GM20431 (cell line): ENCODE measurements around the gene RAB36.

Experiments
- in situ Hi-C: fragments of 300-500 bp; cut with MseI, MboI; formaldehyde crosslinking; loops from one replicate; pipeline ENCODE4 v1.15.0; 2020; ENCODE audit warnings: low sequenced_read_pairs; ENCODE audit not compliant: unreplicated experiment

The RAB36 gene

GRCh38 chr22:23119494-23120414, 25.5 kb upstream of the RAB36 start:
- in situ Hi-C loops = loop anchor here (10.0 kb wide), 1 partner anchor 155 kb away; no protein-coding TSS in a partner anchor

- in situ Hi-C loops = loop anchor here (10.0 kb wide), 1 partner anchor 156 kb away; no protein-coding TSS in a partner anchor
Measured at GRCh38 chr22:23120415-23120899, 24.8 kb upstream of the RAB36 start.

GRCh38 chr22:23121000-23121421, 24.3 kb upstream of the RAB36 start:
- in situ Hi-C loops = loop anchor here (10.0 kb wide), 1 partner anchor 156 kb away; no protein-coding TSS in a partner anchor

GRCh38 chr22:23121424-23121823, 23.9 kb upstream of the RAB36 start:
- in situ Hi-C loops = loop anchor here (10.0 kb wide), 1 partner anchor 157 kb away; no protein-coding TSS in a partner anchor

GRCh38 chr22:23122216-23122957, 22.9 kb upstream of the RAB36 start:
- in situ Hi-C loops = loop anchor here (10.0 kb wide), 1 partner anchor 158 kb away; no protein-coding TSS in a partner anchor

GRCh38 chr22:23122992-23123803, 22.1 kb upstream of the RAB36 start:
- in situ Hi-C loops = loop anchor here (10.0 kb wide), 1 partner anchor 158 kb away; no protein-coding TSS in a partner anchor

GRCh38 chr22:23123804-23124254, 21.4 kb upstream of the RAB36 start:
- in situ Hi-C loops = loop anchor here (10.0 kb wide), 1 partner anchor 159 kb away; no protein-coding TSS in a partner anchor

GRCh38 chr22:23124611-23125511, 20.4 kb upstream of the RAB36 start:
- in situ Hi-C loops = loop anchor here (10.0 to 25.0 kb wide), 2 partner anchors 160 to 338 kb away; no protein-coding TSS in a partner anchor

- in situ Hi-C loops = loop anchor here (10.0 to 25.0 kb wide), 2 partner anchors 161 to 338 kb away; no protein-coding TSS in a partner anchor
Measured at GRCh38 chr22:23125512-23126103, 19.7 kb upstream of the RAB36 start.

- in situ Hi-C loops = loop anchor here (10.0 to 25.0 kb wide), 2 partner anchors 162 to 339 kb away; no protein-coding TSS in a partner anchor
Measured at GRCh38 chr22:23126165-23127054, 18.9 kb upstream of the RAB36 start.

GRCh38 chr22:23127055-23127756, 18.1 kb upstream of the RAB36 start:
- in situ Hi-C loops = loop anchor here (10.0 to 25.0 kb wide), 2 partner anchors 162 to 340 kb away; no protein-coding TSS in a partner anchor

- in situ Hi-C loops = loop anchor here (10.0 to 25.0 kb wide), 2 partner anchors 163 to 340 kb away; no protein-coding TSS in a partner anchor
Measured at GRCh38 chr22:23127788-23128187, 17.5 kb upstream of the RAB36 start.

- in situ Hi-C loops = loop anchor here (10.0 to 25.0 kb wide), 2 partner anchors 164 to 341 kb away; no protein-coding TSS in a partner anchor
Measured at GRCh38 chr22:23128269-23129108, 16.8 kb upstream of the RAB36 start.

- in situ Hi-C loops = loop anchor here (10.0 to 25.0 kb wide), 2 partner anchors 164 to 342 kb away; no protein-coding TSS in a partner anchor
Measured at GRCh38 chr22:23129149-23129548, 16.1 kb upstream of the RAB36 start.

GRCh38 chr22:23130697-23131096, 14.6 kb upstream of the RAB36 start:
- in situ Hi-C loops = loop anchor here (25.0 kb wide), 1 partner anchor 343 kb away; no protein-coding TSS in a partner anchor
